Stimulated activated naive CD4-positive, alpha-beta T cell treated with Interleukin-2 at 50 U/mL for 16 hours (primary cell): ENCODE data around the gene CNBP.
A peak's percentile ranks its signal among the peaks of the same experiment; 100 is the strongest.

ENCODE experiments used
- DNase-seq: peaks from one replicate; lab custom pipeline; 2025; lab: John Stamatoyannopoulos, UW

The CNBP gene

DNA sequence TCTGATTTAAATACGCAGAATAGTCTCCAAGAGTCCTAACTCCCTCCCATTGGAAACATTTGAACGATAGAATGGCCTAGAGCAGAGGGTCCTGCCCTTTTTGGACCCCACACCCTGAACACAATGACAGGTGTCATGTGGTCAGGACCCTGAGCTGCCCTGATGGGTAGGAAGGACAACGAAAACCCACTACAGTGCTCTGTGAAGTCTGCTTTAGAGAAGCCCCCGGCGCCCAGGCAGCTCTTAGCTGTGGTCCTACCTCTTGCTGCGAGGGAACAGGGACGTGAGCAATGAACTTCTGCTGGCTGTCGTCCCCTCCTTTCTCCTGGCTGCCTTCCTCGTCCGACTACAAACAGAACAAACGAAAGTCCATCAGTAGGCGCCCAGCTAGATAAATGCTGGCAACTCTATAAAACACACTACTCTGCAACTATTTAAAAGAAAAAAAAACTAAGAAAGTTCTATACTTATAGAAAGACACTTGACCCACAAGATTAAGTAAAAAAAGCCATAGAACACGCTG is 53.3 kb downstream of the CNBP start:
- DNase-seq = no peak

DNA sequence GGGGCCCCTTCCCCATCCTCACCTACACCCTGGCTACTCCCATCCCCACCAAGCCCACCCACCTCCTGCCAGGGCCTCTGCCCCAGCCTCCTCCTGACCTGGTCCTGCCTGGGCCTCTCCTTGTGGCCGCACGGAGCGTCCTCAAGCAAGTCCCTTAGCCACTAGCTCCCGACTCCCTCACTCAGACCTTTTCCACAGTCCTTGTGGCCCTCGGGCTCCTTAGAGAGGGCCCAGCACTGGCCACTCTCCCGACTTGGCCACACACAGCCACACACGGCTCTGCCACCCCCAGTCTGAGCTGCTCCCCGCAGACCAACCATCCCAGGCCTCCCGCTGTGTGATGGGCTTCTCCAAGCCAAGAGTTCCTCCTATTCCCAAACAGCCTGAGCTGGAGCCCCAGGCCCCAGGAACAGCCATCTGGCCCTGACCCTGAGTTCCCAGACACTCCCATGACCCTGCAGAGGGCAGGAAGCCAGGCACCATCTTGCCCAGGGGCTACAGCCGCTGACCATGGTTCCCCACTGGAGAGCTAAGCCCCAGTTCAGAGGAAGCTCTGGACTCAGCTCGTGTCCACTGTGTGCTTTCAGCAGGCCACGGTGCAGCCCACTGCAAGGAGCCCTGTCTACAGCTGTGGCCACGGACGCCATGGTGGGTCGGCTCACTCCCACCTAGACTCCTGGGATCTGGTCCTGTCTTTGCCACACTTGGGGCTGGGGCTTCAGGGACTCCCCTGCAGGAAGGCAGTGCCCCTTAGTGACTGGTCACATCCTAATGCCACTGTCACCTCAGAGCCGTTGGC is 55.1 kb downstream of the CNBP start:
- DNase-seq = no peak

DNA sequence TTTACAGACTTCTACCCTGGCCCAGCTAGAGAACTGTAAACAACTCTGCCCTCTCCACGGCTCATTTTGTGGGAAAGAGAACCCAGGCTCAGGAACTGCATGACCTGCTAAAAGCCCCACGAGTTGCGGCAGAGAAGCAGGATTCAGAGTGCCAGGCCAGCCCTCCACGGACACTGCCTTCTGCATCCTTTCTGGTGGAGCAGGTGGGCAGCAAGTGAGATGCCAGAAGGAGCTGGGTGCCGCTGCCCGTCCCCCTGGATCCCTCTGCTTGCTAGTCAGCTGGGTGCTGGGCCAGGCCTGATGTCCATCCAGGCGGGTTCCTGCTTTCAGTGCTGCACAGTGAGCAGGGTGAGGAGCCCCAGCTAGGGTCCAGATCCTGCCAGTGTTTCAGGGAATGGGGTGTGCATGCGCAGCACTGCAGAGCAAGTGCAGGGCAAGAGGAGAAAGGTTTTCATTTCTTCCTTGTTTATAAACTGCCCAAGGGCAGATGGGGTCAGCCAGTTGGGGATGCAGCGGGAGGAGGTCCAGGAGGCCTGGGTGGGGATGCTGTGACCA is 56.9 kb downstream of the CNBP start:
- DNase-seq = no peak

DNA sequence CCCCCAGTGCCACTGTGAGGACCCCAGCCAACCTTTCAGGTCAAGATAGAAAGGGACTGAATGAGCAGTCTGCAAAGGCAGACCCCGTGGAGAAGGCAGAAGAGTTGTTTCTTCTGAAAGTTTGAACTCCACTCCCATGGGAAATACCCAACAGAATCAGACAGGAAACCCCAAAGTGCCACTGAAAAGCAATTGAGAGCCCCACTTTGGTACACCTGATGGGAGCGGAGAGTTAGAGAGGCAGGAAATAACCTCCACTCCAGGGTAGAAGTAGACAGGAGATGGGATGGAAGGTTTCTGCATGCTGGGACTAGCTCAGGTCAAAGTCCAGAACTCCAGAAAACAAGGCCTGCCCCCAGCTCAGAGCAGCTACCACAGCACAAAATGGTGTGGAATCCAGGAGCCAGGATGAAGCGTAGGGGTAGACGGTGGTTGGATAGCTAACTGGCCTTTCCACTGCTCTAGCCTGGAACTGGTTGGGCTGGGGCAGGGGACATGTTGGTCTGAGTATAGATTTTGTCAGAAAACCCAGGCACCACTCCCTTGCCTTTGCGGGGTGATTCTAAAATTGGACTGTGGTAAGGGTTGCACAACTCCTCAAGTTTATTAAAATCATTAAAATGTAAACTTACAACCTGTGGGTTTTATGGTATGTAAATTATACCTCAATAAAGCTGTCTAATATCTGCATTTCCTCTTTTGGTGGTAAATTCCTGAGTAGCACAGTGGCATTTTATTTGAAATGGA is 60.2 kb downstream of the CNBP start:
- no peak for DNase-seq

DNA sequence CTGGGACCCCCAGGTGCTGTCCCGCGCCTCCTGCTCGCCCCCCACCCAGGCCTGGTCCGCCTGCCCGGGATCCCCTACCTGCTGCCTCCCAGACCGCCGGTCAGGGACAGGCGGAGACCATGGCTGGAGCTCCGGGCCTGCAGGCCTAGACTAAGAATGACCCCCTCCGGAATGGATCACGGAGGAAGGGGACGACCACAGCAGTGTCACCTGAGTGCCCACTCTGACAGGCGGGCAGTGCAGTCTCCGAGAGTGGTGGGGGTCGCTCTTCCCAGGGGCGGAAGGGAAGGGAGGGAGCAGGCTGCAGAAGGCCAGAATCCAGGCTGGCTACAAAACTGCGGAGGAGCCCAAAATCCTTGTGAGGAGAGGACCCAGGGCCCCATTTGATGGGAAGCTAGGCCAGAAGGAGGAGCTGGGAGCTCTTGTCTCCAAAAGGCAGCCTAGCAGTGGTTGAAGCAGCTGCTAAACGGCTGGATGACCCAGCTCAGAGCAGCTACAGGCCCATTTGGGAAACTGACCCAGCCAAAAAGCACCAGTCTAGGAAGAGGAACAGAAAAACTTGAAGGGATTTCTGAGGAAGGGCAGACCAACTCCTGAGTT is 61.2 kb downstream of the CNBP start:
- no peak for DNase-seq

DNA sequence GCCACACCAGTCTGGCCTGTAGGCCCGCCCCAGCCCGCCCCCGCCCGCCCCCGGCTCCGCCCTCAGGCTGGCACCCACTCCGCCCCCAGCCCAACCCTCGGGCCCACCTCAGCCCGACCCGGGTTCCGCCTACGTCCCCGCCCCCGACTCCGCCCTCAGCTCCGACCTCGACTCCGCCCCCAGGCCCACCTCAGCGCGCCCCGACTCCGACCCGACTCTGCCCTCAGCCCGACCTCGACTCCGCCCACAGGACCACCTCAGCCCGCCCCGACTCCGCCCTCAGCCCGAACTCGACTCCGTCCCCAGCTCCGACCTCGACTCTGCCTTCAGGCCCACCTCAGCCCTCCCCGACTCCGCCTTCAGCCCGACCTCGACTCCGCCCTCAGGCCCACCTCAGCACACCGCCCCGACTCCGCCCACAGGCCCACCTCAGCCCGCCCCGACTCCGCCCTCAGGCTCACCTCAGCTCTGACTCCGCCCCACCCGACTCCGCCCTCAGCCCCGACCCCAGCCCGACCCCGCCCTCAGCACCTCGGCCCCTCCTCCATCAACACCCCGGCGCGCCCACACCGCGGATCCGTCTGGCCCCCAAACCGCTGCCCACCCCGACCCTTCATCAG is 61.8 kb downstream of the CNBP start, which contains the start of gene RAB43:
TSS of gene RAB43 (minus strand) at position 13 of the 620 bp plus-strand sequence. CDS start 315 bp downstream, outside the sequence.
- DNase-seq = peak; percentile 88

DNA sequence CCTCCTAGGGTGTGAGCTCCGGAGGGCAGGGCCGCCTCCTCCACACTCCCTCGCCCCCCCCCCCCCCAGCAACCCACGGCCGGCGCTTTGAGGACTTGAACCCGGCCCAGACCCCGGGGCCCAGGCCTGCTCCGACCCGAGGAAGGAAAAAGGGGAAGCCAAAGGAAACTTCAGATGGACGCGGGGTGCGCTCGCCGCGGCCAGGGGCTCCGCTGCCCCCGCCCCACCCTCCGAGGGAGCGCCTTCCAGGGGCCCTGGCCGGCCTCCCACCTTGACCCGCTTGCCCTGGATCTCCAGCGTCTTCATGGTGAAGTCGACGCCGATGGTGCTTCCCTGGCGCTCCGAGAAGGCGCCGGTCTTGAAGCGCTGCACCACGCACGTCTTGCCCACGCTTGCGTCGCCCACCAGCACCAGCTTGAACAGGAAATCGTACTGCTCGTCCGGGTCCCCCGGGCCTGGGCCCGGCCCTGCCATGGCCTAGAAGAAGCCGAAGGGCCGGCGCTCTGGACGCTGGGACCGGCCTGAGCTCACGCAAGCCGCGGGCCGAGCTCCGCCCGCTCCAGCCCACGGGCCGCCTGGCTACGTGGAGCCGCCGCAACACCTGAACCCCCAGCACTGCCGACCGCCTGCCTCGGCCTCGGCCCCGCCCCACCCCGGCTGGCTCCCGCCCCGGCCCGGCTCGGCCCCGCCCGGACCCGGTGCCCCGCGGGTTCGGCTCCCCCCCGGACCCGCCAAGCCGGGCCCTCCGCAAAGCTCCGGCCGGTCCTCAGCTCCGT is 62.5 kb downstream of the CNBP start:
- peak; percentile 50 for DNase-seq

DNA sequence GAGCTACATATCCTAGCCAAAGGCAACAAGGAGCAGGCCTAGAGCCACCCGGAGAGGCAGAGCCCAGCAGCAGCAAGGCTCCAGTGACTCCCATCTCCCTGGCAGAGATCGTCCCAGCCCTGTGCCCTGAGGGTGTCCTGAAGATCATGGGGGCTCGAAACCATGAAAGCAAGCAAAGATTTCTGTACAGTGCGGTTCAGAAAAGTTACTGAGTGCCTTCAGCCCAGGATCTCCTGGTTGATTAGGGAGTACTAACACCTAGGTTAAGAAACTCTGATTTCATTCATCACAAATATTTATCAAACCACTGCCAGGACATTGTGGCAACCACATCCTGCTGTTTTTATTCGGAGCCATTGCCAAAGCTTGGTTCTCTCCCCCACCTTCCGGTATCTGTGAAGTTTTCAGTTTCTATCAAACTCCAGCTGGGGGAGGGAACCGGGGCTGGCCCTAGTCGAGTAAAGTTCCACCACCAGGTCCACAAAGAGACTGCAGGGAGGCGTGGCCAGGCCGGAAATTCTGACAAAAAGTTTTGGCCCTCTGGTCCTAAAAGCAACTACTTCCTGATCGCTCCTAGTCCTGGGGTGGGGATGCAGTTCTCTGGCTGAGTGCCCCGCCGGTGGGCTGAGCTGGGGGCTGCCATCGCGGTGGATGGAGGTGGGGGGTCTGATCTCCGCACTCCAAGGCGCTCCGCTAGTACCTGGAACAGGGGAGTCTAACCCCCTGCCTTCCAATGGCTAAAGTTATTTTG is 63.3 kb downstream of the CNBP start:
- peak; percentile 92 for DNase-seq

DNA sequence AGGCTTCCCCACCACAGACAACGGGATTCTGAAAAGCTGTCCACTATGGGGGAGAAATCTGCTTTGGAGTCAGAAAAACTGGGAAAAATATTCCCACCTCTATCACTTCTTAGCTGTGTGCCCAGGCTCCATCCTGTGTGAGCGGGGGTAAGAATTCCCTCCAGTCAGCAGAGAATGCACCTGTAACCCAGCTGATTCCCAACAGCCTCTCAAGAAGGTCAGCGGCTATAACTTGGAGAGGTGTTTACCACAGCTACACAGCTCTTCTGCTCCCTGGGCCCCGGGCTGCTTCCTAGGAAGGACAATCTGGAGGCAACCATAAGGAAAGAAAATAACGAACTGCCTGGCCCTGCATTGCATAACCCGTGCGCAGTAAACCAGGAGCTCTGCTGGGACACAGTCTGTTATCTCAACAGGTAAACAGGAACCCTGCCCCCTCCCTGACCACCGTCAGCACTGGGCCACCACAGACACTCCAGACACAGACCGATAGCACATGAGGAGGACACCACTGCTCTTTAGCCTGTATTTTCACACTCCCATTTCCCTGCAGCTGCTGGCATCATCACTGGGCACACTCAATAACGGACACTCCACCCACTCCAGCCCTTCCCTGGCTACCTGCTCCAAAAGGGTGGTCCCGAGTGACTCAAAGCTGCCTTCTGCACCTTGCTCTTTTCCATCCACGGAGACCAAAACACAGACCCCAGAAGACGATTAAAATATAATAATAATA is 64.2 kb downstream of the CNBP start:
- no peak for DNase-seq

DNA sequence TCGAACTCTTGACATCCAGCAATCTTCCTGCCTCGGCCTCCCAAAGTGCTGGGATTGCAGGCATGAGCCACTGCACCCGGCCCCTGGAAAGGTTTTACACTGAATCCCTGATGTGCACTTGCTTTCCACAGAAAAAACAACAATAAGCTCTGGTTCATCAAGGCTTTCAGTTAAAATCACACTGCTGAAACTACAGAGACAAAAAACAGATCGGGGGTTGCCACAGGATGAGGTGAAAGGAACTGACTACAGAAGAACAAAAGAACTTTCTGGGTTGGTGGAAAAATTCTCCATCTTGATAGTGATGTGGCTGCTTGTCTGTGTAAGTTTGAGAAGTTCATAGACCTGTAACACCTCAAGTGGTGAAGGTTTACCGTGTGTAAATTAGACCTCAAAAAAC is 65.0 kb downstream of the CNBP start:
- peak; percentile 28 for DNase-seq
